Measurements from ENCODE around the gene MAST3.

MAST3 gene

GRCh38 chr19:18097217-18097992 lies at the start of gene MAST3:
TSS of gene MAST3 (plus strand) at chr19:18097778. CDS start at chr19:18097793, 15 bp downstream.
- H3K4me1 ChIP-seq (ENCODE audit: insufficient read depth, low read length), result peaks cover 3% of the 10 kb centered on the region; the same call in 1 of the 2 replicates
- no peaks in the 10 kb centered on the region for H3K36me3 ChIP-seq (ENCODE audit: insufficient read depth, low read length)
- peak within 1 kb of the TSS; percentile 68; the same call in 1 of the 2 replicates for H3K9ac ChIP-seq (ENCODE audit: low read depth, low read length)
- no peaks in the 10 kb centered on the region for H3K9me3 ChIP-seq (ENCODE audit: control insufficient read depth, insufficient read depth, low read length)

- H3K4me1 ChIP-seq (ENCODE audit: insufficient read depth, low read length), result no peaks in the 10 kb centered on the region; the same call in 1 of the 2 replicates
- no peaks in the 10 kb centered on the region for H3K9me3 ChIP-seq (ENCODE audit: control insufficient read depth, insufficient read depth, low read length)
- H3K36me3 ChIP-seq (ENCODE audit: insufficient read depth, low read length), result no peaks in the 10 kb centered on the region
- H3K9ac ChIP-seq (ENCODE audit: low read depth, low read length), result no peak overlapping the region
These were observed 48.2 kb upstream of the MAST3 start for GRCh38 chr19:18049385-18049784.

GRCh38 chr19:18051887-18052286 lies 45.7 kb upstream of the MAST3 start:
- Histone ChIP-seq H3K9me3 (ENCODE audit: control insufficient read depth, insufficient read depth, low read length) (no peaks in the 10 kb centered on the region), H3K36me3 (ENCODE audit: insufficient read depth, low read length) (no peaks in the 10 kb centered on the region), H3K9ac (ENCODE audit: low read depth, low read length) (peak overlapping the region; percentile 13; the same call in 1 of the 2 replicates), H3K4me1 (ENCODE audit: insufficient read depth, low read length) (no peaks in the 10 kb centered on the region; the same call in 1 of the 2 replicates)

- H3K36me3 ChIP-seq (ENCODE audit: insufficient read depth, low read length), result no peaks in the 10 kb centered on the region
- H3K4me1 ChIP-seq (ENCODE audit: insufficient read depth, low read length), result no peaks in the 10 kb centered on the region; the same call in 1 of the 2 replicates
- no peaks in the 10 kb centered on the region for H3K9me3 ChIP-seq (ENCODE audit: control insufficient read depth, insufficient read depth, low read length)
- H3K9ac ChIP-seq (ENCODE audit: low read depth, low read length), result no peak overlapping the region
These were observed 43.9 kb upstream of the MAST3 start for GRCh38 chr19:18053576-18054219.

GRCh38 chr19:18055967-18056366 lies 41.6 kb upstream of the MAST3 start:
- Histone ChIP-seq H3K36me3 (ENCODE audit: insufficient read depth, low read length) (no peaks in the 10 kb centered on the region), H3K9ac (ENCODE audit: low read depth, low read length) (no peak overlapping the region), H3K4me1 (ENCODE audit: insufficient read depth, low read length) (no peaks in the 10 kb centered on the region; the same call in 1 of the 2 replicates), H3K9me3 (ENCODE audit: control insufficient read depth, insufficient read depth, low read length) (no peaks in the 10 kb centered on the region)

- no peaks in the 10 kb centered on the region for H3K36me3 ChIP-seq (ENCODE audit: insufficient read depth, low read length)
- H3K4me1 ChIP-seq (ENCODE audit: insufficient read depth, low read length), result no peaks in the 10 kb centered on the region; the same call in 1 of the 2 replicates
- H3K9me3 ChIP-seq (ENCODE audit: control insufficient read depth, insufficient read depth, low read length), result no peaks in the 10 kb centered on the region
- H3K9ac ChIP-seq (ENCODE audit: low read depth, low read length), result no peak overlapping the region
These were observed 40.0 kb upstream of the MAST3 start for GRCh38 chr19:18057557-18057956.

- Histone ChIP-seq H3K9me3 (ENCODE audit: control insufficient read depth, insufficient read depth, low read length) (no peaks in the 10 kb centered on the region), H3K9ac (ENCODE audit: low read depth, low read length) (peak overlapping the region; percentile 50), H3K4me1 (ENCODE audit: insufficient read depth, low read length) (no peaks in the 10 kb centered on the region; the same call in 1 of the 2 replicates), H3K36me3 (ENCODE audit: insufficient read depth, low read length) (no peaks in the 10 kb centered on the region)
These were observed 39.2 kb upstream of the MAST3 start for GRCh38 chr19:18058208-18059009.

GRCh38 chr19:18059297-18059696 lies 38.3 kb upstream of the MAST3 start:
- Histone ChIP-seq H3K36me3 (ENCODE audit: insufficient read depth, low read length) (no peaks in the 10 kb centered on the region), H3K9ac (ENCODE audit: low read depth, low read length) (no peak overlapping the region), H3K4me1 (ENCODE audit: insufficient read depth, low read length) (no peaks in the 10 kb centered on the region; the same call in 1 of the 2 replicates), H3K9me3 (ENCODE audit: control insufficient read depth, insufficient read depth, low read length) (no peaks in the 10 kb centered on the region)

- Histone ChIP-seq H3K36me3 (ENCODE audit: insufficient read depth, low read length) (no peaks in the 10 kb centered on the region), H3K9ac (ENCODE audit: low read depth, low read length) (no peak overlapping the region), H3K9me3 (ENCODE audit: control insufficient read depth, insufficient read depth, low read length) (no peaks in the 10 kb centered on the region), H3K4me1 (ENCODE audit: insufficient read depth, low read length) (no peaks in the 10 kb centered on the region; the same call in 1 of the 2 replicates)
These were observed 37.7 kb upstream of the MAST3 start for GRCh38 chr19:18059902-18060301.

GRCh38 chr19:18060472-18060871 lies 37.1 kb upstream of the MAST3 start:
- Histone ChIP-seq H3K9ac (ENCODE audit: low read depth, low read length) (no peak overlapping the region), H3K9me3 (ENCODE audit: control insufficient read depth, insufficient read depth, low read length) (no peaks in the 10 kb centered on the region), H3K36me3 (ENCODE audit: insufficient read depth, low read length) (no peaks in the 10 kb centered on the region), H3K4me1 (ENCODE audit: insufficient read depth, low read length) (no peaks in the 10 kb centered on the region; the same call in 1 of the 2 replicates)

- Histone ChIP-seq H3K9me3 (ENCODE audit: control insufficient read depth, insufficient read depth, low read length) (no peaks in the 10 kb centered on the region), H3K36me3 (ENCODE audit: insufficient read depth, low read length) (no peaks in the 10 kb centered on the region), H3K9ac (ENCODE audit: low read depth, low read length) (no peak overlapping the region), H3K4me1 (ENCODE audit: insufficient read depth, low read length) (no peaks in the 10 kb centered on the region; the same call in 1 of the 2 replicates)
These were observed 35.5 kb upstream of the MAST3 start for GRCh38 chr19:18062028-18062427.

GRCh38 chr19:18063463-18063862 lies 34.1 kb upstream of the MAST3 start:
- no peaks in the 10 kb centered on the region for H3K36me3 ChIP-seq (ENCODE audit: insufficient read depth, low read length)
- no peaks in the 10 kb centered on the region for H3K4me1 ChIP-seq (ENCODE audit: insufficient read depth, low read length)
- no peak overlapping the region for H3K9ac ChIP-seq (ENCODE audit: low read depth, low read length)
- H3K9me3 ChIP-seq (ENCODE audit: control insufficient read depth, insufficient read depth, low read length), result no peaks in the 10 kb centered on the region

- H3K9ac ChIP-seq (ENCODE audit: low read depth, low read length), result no peak overlapping the region
- no peaks in the 10 kb centered on the region for H3K4me1 ChIP-seq (ENCODE audit: insufficient read depth, low read length)
- H3K36me3 ChIP-seq (ENCODE audit: insufficient read depth, low read length), result no peaks in the 10 kb centered on the region
- no peaks in the 10 kb centered on the region for H3K9me3 ChIP-seq (ENCODE audit: control insufficient read depth, insufficient read depth, low read length)
These were observed 32.4 kb upstream of the MAST3 start for GRCh38 chr19:18065173-18065495.

GRCh38 chr19:18068395-18068794 lies 29.2 kb upstream of the MAST3 start:
- H3K36me3 ChIP-seq (ENCODE audit: insufficient read depth, low read length), result no peaks in the 10 kb centered on the region
- H3K9me3 ChIP-seq (ENCODE audit: control insufficient read depth, insufficient read depth, low read length), result no peaks in the 10 kb centered on the region
- H3K9ac ChIP-seq (ENCODE audit: low read depth, low read length), result no peak overlapping the region
- no peaks in the 10 kb centered on the region for H3K4me1 ChIP-seq (ENCODE audit: insufficient read depth, low read length)
